Fibroblast of the aortic adventitia (primary cell): ENCODE results near the gene PLAAT2. TPM values are rescaled to one million over a fixed set of nuclear protein-coding genes. Genes with fewer than 3 reads are reported as not detected.
"Not testable (repeated sequence)": the region's sequence is repeated elsewhere in the genome, so short reads cannot be mapped to it uniquely, and the experiment has no call there.

Experiments used
- DNase-seq: peaks from one replicate; pipeline ENCODE4 v3.0.0-alpha.2; 2010; ENCODE audit warnings: low read depth
- H3K4me3 ChIP-seq: 2 replicates; pipeline ENCODE4 v1.5.1; 2011; ENCODE audit warnings: low read depth, mild to moderate bottlenecking, control low read depth, low read length, moderate library complexity
- total RNA-seq: library from RNA; depleted of rRNA; stranded (reverse); fragments of >200 nt; gene quantifications from 2 replicates; pipeline ENCODE4 v1.2.3, GENCODE V29; 2012; ENCODE audit warnings: low replicate concordance
- TF ChIP-seq, protein P1 (sequence below): IDR thresholded peaks from 2 replicates; pipeline ENCODE4 v1.5.1; 2011; ENCODE audit warnings: mild to moderate bottlenecking, low read length, control low read depth, inconsistent platforms; ENCODE audit not compliant: insufficient read depth

Gene PLAAT2
- total RNA-seq, 1 donor, result not detected

DNA sequence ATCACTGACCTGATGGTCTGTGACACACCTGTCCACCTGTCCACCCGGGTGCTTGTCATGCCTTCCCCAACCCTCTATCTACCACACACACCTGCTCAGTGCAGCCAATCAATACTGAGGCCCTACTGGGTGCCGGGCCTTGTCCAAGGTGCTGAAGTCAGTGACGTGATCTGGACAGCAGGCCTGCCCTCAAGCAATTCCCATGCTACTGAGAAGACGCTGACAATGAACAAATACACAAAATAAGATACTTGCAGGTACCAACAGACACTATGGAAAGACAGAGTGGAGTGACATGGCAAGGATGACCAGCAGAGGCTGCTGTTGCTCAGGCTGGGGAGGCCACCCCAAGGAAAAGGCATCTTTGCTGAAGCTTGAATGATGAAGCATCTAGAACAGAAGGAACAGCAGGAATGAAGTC lies 29.8 kb upstream of the PLAAT2 start:
- peak; percentile 55 for DNase-seq
- TF ChIP-seq, protein P1, sequence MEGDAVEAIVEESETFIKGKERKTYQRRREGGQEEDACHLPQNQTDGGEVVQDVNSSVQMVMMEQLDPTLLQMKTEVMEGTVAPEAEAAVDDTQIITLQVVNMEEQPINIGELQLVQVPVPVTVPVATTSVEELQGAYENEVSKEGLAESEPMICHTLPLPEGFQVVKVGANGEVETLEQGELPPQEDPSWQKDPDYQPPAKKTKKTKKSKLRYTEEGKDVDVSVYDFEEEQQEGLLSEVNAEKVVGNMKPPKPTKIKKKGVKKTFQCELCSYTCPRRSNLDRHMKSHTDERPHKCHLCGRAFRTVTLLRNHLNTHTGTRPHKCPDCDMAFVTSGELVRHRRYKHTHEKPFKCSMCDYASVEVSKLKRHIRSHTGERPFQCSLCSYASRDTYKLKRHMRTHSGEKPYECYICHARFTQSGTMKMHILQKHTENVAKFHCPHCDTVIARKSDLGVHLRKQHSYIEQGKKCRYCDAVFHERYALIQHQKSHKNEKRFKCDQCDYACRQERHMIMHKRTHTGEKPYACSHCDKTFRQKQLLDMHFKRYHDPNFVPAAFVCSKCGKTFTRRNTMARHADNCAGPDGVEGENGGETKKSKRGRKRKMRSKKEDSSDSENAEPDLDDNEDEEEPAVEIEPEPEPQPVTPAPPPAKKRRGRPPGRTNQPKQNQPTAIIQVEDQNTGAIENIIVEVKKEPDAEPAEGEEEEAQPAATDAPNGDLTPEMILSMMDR, result peak; percentile 83
- no peak overlapping the region for H3K4me3 ChIP-seq

DNA sequence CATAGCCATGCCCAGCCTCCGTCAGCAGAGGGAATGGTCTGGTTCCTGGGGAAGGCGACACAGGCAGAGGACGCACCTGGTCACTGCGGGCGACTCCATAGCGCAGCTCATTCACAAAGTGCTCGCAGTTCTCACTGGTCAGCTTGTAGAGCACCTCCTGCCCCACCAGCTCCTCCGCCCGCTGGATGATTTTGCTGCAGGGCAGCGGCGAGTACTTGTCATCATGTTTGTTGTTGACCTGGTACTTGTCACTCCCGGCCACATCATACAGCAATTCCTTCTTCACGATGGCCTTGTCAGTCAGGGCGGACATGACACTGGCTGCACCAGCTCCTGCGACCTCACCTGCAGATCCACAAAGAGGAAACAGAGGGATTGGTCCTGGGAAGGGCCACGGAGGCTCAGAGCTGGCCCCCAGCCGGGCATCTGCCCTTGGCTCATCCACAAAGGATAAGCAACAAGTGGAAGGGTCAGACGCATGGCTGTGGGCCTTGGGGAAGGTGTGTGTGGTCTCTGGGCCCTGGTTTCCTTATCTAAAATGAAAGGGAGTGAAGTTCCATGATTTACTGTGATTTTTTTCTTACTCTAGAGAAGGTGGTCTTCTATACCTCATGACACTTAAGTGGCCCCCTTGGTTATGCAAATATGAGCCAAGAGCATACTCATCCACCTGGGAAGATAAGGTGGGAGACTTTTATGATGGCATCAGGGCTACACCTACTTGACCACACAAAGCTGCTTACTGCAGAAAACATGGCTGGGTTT lies 27.0 kb upstream of the PLAAT2 start:
- H3K4me3 ChIP-seq, result no peak overlapping the region
- DNase-seq, result no peak
- TF ChIP-seq, protein P1, result no peak

DNA sequence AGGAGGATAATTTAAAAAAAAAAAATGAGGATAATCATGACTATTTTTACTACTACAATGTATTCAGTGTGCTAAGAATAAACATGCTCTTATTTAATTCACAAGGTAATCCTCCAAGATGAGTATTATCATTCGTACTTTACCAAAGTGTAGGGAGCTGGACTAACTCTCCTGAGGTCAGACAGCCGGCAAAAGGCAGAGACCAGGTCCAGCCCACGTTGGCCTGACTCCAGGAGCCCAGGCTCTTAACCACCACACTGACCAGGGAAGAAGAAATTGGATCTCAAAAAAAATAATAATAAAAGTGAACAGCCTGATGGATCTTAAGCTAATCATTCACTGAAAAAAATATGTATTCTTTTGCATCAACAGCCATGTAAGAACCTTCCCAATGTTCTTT lies 25.8 kb upstream of the PLAAT2 start:
- DNase-seq, result no peak
- TF ChIP-seq, protein P1, result no peak
- no peak overlapping the region for H3K4me3 ChIP-seq

DNA sequence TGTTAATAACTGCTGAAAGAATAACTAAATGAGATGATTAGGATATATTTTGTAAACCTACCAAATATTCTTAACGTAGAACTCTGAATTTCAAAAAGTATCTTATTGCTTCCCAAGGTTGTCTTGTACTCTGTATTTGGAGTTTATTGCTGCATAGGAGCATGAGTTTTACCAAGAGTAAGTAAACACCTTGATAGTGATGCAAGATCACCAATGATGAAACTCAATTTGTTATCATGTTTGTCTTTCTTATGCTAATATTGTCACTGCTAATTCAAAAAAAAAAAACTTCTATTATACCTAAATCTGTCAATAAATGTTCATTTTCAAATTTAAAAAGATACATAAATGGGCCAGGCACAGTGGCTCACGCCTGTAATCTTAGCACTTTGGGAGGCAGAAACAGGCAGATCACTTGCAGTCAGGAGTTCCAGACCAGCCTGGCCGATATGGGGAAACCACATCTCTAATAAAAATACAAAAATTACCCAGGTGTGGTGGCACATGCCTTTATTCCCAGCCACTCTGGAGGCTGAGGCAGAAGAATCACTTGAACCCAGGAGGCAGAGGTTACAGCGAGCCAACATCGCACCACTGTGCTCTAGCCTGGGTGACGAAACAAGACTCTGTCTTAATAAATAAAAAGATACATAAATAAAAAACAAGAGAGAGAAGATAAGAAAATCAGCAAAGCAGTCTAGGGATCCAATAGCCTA lies 23.4 kb upstream of the PLAAT2 start:
- H3K4me3 ChIP-seq, result no peak overlapping the region
- no peak for DNase-seq
- TF ChIP-seq, protein P1, result no peak

DNA sequence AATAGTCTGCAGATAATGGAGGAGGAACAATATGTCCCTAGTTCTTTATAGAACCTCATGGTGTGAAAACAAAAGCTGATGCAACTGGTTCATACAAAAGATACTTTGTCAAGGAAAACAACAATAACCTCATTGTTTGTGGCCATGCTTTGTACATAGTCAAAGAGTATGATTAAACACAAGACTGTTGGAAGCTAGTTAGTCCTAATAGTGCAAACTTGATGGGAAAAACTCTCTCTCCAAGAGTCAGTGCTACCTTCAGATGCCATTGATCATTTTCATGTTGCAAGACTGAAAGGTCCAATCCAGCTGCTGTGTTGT lies 20.1 kb upstream of the PLAAT2 start:
- TF ChIP-seq, protein P1, result no peak
- no peak overlapping the region for H3K4me3 ChIP-seq
- DNase-seq, result no peak

DNA sequence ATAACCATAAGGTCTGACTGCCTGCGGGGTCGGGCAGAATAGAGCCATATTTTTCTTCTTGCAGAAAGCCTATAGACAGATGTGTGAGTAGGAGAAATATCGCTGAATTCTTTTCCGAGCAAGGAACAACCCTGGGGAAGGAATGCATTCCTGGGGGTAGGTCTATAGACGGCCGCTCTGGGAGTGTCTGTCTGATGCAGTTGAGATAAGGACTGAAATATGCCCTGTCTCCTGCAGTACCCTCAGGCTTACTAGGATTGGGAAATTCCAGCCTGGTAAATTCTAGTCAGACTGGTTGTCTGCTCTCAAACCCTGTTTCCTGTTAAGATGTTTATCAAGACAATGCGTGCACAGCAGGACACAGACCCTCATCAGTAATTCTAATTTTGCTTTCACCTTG lies 18.0 kb upstream of the PLAAT2 start:
- not testable (repeated sequence) for H3K4me3 ChIP-seq, DNase-seq

DNA sequence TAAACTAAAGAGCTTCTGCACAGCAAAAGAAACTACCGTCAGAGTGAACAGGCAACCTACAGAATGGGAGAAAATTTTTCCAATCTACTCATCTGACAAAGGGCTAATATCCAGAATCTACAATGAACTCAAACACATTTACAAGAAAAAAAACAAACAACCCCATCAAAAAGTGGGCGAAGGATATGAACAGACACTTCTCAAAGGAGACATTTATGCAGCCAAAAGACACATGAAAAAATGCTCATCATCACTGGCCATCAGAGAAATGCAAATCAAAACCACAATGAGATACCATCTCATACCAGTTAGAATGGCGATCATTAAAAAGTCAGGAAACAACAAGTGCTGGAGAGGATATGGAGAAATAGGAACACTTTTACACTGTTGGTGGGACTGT lies 15.7 kb upstream of the PLAAT2 start:
- DNase-seq, H3K4me3 ChIP-seq: not testable (repeated sequence)
